HG03175 (cell line): Measurements from ENCODE around the gene ARHGAP19.
A peak's percentile ranks its signal among the peaks of the same experiment; 100 is the strongest.
"Not testable (repeated sequence)": the region's sequence is repeated elsewhere in the genome, so short reads cannot be mapped to it uniquely, and the experiment has no call there.

ENCODE experiments used
- ATAC-seq: cut with Tn5 transposase; IDR thresholded peaks from one replicate; pipeline ENCODE4 v1.9.1; 2021; ENCODE audit warnings: mild to moderate bottlenecking, moderate library complexity; ENCODE audit not compliant: unreplicated experiment

Gene ARHGAP19

GRCh38 chr10:97321804-97322190 lies 29.4 kb upstream of the ARHGAP19 start:
- no peak for ATAC-seq

- ATAC-seq: no peak
These were observed 28.8 kb upstream of the ARHGAP19 start for GRCh38 chr10:97321032-97321803.

DNA sequence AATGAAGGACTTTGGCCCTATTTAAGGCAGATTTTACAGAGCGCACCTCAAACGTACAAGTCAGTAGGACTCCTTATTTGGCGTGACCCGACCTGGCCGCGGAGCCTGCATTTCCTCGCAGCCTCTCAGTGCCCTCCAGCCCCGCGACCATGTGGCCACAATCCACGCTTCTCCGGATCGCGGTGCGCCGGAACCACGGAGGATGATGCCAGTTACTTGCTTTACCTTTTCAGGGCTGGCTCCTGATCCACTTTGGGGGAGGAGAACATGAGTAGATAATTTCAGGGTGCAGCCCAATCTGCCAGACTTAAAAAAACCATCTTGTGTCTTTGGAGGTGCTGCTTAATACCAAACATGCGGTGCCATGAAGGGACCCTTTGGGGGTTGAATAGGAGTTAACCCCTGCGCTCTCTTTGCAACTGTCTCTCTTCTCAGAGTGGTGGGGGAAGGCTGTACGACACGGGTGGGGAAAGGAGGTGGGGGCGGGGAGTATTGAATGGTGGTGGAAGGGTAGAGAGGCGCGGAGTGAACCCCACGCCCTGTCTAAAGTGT lies 28.1 kb upstream of the ARHGAP19 start:
- no peak for ATAC-seq

DNA sequence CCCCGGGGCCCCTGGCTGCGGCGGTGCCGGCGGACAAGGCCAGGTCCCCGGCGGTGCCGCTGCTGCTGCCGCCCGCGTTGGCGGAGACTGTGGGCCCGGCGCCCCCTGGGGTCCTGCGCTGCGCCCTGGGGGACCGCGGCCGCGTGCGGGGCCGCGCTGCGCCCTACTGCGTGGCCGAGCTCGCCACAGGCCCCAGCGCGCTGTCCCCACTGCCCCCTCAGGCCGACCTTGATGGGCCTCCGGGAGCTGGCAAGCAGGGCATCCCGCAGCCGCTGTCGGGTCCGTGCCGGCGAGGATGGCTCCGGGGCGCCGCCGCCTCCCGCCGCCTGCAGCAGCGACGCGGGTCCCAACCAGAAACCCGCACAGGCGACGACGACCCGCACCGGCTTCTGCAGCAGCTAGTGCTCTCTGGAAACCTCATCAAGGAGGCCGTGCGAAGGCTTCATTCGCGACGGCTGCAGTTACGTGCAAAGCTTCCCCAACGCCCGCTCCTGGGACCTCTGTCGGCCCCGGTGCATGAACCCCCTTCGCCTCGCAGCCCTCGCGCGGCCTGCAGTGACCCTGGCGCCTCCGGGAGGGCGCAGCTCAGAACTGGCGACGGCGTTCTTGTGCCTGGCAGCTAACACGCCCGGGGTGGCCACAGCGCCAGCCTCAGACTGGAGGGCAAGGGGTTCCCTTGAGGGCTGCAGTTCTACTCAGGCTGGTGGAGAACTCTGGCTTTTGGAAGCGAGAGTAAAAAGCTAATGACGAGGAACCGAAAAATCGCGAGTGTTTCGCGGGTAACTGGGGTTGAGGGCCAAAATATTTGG lies 27.4 kb upstream of the ARHGAP19 start:
- ATAC-seq: peak; percentile 39

GRCh38 chr10:97318772-97319651 lies 26.6 kb upstream of the ARHGAP19 start, which contains the start of gene FRAT1:
FRAT1 (plus strand) TSS chr10:97319271; CDS start chr10:97319454, 183 bp downstream.
- ATAC-seq: peak; percentile 75

- no peak for ATAC-seq
These were observed 22.2 kb upstream of the ARHGAP19 start for GRCh38 chr10:97314671-97315070.

DNA sequence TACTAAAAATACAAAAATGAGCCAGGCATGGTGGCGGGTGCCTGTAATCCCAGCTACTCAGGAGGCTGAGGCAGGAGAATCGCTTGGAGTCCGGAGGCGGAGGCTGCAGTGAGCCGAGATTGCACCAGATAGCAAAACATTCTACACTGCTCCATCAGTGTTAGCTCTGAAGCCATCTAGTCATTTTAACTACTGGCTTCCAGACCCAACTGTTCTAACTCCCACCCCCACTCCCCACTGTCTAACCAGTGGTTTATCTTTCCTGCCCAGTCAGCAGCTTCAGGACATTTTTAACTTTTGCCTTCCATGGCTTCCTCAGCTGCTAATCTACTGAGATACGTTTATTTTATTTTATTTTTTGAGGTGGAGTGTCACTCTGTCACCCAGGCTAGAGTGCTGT lies 20.5 kb upstream of the ARHGAP19 start:
- no peak for ATAC-seq

DNA sequence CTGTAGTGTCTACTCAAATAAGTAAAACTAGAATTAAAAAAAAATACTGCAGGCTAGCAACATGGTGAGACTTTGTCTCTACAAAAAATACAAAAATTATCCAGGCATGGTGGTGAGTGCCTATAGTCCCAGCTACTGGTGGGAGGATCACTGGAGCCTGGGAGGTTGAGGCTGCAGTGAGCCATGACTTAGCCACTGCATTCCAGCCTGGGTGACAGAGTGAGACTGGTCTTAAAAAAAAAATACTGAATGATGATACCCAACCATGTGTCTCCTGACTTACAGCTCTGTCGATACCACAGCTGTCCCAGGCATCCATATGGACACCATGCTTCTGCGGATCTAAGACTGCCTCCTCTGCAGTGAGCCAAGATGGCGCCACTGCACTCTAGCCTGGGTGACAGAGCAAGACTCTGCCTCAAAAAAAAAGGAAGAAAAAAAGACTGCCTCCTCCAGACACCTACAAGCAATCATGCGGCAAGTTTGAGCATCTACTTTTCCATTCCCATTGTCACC lies 18.7 kb upstream of the ARHGAP19 start:
- no peak for ATAC-seq

- ATAC-seq: no peak
These were observed 15.7 kb upstream of the ARHGAP19 start for GRCh38 chr10:97307866-97308780.

DNA sequence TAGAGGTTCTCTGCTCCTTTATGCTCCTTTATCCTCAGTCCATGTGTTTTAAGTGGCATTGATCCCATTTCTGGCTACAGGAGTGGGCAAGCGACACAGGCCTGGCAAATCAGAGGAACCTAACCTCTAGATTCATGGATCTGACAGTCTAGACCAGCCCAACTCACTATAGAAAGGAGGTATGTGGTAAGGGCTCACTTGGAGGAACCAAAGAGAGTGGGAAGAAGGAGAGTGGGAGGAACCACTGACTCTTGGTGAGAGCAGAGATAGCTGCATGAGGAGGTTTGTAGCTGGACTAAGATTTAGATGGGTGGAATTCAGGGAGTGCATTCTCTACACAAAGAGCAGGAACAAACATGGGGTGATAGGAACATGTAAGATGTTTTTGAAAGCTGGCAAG lies 15.0 kb upstream of the ARHGAP19 start:
- ATAC-seq: no peak

DNA sequence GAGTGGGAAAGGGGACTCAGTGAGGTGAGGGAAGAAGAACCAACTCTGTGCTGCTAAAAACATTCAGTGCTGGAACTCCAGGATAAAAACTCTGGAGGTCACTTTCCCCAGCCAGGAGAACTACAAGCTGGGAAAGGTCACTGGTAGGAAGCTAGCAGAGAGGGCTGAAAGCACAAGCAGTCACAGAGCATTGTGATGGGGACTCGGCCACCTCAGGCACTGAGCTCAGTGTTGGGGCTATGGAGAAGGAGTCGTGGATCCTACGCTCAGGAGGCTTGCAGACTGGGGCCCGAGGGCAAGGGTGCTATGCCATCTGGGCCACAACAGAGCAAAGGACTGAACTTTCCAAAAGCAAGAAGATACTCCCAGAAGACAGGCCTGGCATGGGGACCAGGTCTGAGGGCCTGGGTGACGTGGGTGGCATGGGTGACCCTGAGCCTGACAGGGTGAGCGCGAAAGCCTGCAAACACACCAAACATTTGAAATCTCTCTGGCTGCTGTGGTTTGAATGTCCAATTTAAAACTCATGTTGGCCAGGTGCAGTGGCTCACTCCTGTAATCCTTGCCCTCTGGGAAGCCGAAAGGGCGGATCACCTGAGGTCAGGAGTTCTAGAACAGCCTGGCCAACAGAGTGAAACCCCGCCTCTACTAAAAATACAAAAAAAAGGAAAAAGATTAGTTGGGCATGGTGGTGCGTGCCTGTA lies 9.8 kb upstream of the ARHGAP19 start:
- no peak for ATAC-seq

DNA sequence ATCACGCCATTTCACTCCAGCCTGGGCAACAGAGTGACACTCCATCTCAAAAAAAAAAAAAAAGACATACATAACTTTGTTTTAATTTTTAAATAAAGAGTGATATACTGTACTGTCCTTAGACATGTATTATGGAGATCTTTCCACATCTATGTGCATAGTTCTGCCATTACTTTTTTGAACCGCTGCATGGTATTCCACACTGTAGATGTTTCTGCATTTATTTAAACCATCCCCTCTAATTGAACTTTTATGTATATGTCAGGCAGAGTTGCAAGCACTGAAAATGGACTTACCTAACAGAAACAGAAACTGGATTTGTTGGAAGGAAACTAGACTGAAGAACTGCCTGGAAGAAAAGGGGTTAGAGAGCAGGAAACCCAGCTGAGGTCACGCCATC lies 8.5 kb upstream of the ARHGAP19 start:
- no peak for ATAC-seq

DNA sequence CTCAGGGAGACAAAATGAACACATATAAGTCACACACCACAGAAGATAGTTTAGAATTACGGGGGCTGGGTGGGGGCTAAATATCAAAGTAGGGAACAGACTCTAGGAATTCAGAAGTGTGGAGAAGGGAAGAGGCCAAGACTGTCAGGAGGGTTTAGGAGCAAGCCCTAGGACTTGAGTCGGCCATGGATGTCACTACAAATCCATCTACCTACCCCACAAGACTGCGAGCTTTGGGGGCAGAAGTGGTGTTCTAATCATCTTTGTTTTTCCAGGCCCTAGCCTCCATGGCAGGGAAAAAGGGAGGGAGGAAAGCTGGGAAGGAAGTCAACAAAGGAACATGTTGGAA lies 5.8 kb upstream of the ARHGAP19 start:
- ATAC-seq: no peak

GRCh38 chr10:97297556-97298222 lies 5.3 kb upstream of the ARHGAP19 start:
- no peak for ATAC-seq

- no peak for ATAC-seq
These were observed 393 bp upstream of the ARHGAP19 start for GRCh38 chr10:97292862-97293198.

GRCh38 chr10:97291357-97292096 lies 910 bp downstream of the ARHGAP19 start:
- ATAC-seq: no peak

DNA sequence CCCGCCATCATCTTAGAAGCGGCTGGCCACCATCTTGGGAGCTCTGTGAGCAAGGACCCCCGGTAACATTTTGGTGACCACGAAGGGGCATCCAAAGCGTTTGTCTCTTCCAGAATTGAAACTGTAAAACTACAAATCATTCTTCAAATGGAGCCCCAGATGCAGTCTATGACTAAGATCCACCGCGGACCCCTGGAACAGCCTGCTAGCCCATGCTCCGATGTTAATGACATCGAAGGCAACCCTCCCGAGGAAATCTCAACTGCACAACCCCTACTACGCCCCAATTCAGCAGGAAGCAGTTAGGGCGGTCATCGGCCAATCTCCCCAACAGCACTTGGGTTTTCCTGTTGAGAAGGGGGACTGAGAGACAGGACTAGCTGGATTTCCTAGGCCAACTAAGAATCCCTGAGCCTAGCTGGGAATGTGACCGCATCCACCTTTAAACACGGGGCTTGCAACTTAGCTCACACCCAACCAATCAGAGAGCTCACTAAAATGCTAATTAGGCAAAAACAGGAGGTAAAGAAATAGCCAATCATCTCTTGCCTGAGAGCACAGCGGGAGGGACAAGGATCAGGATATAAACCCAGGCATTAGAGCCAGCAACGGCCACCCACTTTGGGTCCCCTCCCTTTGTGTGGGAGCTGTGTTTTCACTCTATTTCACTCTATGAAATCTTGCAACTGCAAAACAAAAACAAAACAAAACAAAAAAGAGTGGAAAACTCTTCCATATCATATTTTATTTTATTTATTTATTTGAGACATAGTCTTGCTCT lies 1.7 kb downstream of the ARHGAP19 start:
- not testable (repeated sequence) for ATAC-seq
